HPDE6-E6E7 (cell line): ENCODE measurements around the gene SPTBN4.

Experiments used
- DNase-seq: peaks from one replicate; pipeline ENCODE4 v3.0.0; 2011; ENCODE audit warnings: missing footprints; ENCODE audit errors: extremely low spot score

Gene SPTBN4

GRCh38 chr19:40603071-40603388 lies 136.2 kb downstream of the SPTBN4 start:
- no peak for DNase-seq

GRCh38 chr19:40603389-40604170 lies 136.8 kb downstream of the SPTBN4 start:
- DNase-seq: peak; percentile 86

- no peak for DNase-seq
Observed at GRCh38 chr19:40604171-40604646, 137.4 kb downstream of the SPTBN4 start.

- no peak for DNase-seq
Observed at GRCh38 chr19:40604647-40605215, 137.9 kb downstream of the SPTBN4 start.

- DNase-seq: peak; percentile 90
Observed at GRCh38 chr19:40605216-40605971, 138.6 kb downstream of the SPTBN4 start.

DNA sequence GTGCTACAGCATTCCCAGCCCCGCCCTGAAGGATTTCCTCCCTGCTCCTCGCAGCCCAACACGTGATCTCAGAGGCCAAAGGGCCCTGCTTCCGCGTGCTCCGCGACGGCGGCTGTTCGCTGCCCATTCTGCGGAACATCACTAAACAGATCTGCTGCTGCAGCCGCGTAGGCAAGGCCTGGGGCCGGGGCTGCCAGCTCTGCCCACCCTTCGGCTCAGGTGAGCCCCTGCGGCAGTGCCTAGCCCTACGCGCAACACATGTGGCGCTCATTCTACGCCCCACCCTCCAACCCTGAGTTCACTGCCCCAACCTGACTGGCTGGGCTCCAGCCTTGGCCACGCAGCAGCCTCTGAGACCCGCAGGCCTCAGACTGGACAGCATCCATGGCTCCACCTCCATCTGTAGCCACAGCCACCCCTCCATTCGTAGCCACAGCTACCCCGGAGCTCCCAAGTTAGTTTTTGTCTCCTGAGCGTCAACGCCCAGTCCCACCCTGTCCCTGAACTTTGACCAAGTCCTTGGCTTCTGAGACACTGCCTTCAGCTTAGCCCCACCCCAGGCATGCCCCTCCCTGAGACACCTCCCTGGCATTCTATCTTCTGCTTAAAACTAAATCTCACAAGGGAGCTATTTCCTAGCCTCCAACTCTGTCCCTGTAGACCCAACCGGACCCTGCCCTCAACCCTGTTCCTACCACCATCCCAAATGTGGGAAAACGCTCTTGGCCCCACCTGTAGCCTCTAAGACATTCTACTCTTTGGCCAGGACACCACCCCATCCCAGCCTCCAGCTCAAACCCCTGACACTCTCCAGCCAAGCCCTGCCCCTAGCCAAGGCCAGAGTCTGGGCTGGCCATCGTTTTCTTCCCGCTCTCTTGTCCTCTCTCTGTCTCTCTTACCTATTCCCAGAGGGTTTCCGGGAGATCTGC lies 140.8 kb downstream of the SPTBN4 start:
- no peak for DNase-seq

DNA sequence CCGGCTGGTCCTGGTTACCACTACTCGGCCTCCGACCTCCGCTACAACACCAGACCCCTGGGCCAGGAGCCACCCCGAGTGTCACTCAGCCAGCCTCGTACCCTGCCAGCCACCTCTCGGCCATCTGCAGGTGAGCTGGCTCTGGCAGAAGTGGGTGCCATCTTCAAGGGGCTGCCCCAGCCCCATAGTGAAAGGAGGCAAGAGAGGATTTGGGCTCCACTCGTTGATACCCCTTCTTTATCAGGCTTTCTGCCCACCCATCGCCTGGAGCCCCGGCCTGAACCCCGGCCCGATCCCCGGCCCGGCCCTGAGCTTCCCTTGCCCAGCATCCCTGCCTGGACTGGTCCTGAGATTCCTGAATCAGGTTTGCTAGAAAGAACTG lies 141.4 kb downstream of the SPTBN4 start:
- DNase-seq: no peak

- no peak for DNase-seq
Observed at GRCh38 chr19:40608957-40609356, 142.2 kb downstream of the SPTBN4 start.

DNA sequence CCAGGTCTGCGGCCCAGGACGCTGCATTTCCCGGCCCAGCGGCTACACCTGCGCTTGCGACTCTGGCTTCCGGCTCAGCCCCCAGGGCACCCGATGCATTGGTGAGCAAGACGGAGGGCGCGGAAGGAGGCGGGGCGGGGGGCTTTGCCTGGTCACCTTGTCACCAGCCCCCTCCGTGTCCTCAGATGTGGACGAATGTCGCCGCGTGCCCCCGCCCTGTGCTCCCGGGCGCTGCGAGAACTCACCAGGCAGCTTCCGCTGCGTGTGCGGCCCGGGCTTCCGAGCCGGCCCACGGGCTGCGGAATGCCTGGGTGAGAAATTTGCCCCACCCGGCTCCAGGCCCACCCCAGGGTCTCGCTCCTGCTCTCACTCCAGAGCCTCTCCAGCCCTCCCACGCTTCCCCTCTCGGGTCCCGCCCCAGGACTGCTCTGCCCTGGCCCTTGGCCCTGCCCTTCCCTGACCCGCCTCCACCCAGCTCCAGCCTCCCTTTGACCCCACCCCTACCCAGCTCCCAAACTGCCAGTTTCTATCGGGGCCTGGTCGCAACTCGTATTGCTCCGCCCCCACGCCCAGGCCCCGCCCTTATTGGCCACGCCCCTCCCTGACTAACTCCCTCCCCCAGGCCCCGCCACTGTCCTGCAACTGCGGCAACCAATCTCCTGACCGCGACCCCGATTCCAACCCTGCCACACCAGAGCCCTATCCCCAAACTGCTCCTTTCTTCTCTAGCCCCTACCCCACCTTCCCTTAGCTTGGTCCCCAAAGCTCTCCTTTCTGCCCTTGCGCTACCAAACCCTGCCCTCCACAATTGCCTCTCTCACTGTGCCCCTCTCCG lies 143.0 kb downstream of the SPTBN4 start:
- DNase-seq: peak; percentile 87

GRCh38 chr19:40610396-40611064 lies 143.7 kb downstream of the SPTBN4 start:
- no peak for DNase-seq

DNA sequence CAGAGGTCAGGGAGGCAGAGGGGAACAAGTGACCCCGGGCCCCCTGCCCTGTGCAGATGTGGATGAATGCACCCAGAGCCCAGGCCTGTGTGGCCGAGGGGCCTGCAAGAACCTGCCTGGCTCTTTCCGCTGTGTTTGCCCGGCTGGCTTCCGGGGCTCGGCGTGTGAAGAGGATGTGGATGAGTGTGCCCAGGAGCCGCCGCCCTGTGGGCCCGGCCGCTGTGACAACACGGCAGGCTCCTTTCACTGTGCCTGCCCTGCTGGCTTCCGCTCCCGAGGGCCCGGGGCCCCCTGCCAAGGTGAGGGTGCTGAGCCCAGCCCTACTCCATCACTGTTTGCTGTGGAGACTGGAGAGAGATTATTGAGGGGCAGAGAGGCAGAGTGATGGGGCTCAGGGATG lies 144.3 kb downstream of the SPTBN4 start:
- no peak for DNase-seq

DNA sequence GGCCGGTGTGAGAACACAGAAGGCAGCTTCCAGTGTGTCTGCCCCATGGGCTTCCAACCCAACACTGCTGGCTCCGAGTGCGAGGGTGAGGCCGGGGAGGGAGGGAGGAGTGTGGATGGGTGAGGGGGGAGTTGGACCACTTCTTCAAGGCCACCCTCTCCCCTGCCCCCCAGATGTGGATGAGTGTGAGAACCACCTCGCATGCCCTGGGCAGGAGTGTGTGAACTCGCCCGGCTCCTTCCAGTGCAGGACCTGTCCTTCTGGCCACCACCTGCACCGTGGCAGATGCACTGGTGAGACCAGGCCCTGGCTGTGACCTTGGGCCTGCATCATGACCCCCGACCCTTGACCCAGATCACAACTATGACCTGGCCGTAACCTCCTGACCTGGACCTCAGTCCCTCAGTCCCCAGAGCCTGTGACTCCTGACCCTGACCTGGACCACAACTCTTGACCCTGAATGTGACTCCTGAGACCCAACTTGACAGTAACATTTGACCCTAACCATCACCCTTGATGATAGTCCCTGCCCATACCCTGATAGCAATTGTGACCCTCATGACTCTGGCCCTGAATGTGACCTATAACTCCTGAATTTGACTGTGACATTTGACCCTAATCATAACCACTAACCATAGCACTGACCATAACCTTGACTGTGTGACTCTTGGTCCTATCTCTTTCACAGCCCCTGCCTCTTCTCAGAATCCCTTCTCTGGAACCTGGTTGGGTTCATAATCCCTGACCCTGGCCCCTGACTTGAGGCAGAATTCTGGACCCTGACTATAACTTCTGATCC lies 145.3 kb downstream of the SPTBN4 start:
- DNase-seq: no peak

- no peak for DNase-seq
Observed at GRCh38 chr19:40612831-40613689, 146.3 kb downstream of the SPTBN4 start.

- peak; percentile 85 for DNase-seq
Observed at GRCh38 chr19:40613690-40614621, 147.2 kb downstream of the SPTBN4 start.

GRCh38 chr19:40614622-40615411 lies 148.0 kb downstream of the SPTBN4 start:
- no peak for DNase-seq

- DNase-seq: no peak
Observed at GRCh38 chr19:40616178-40616577, 149.4 kb downstream of the SPTBN4 start.

- DNase-seq: no peak
Observed at GRCh38 chr19:40616941-40617340, 150.1 kb downstream of the SPTBN4 start.
